ENCODE measurements around the gene ZNF688. TPM values are rescaled to one million over a fixed set of nuclear protein-coding genes. Genes with fewer than 3 reads are reported as not detected.
"Not testable (repeated sequence)": the region's sequence is repeated elsewhere in the genome, so short reads cannot be mapped to it uniquely, and the experiment has no call there.

ZNF688 gene
- total RNA-seq, 3 donors from 2014 or later (not counting 1 experiment from before 2014, with no cell fraction given), result 10.1 to 16.9 (median 16.5) TPM

- H3K36me3 ChIP-seq (ENCODE audit: control insufficient read depth, insufficient read depth, low read length), result no peaks in the 10 kb centered on the region
- H3K9me3 Mint-ChIP-seq, result no peaks in the 10 kb centered on the region
- no peak for TF ChIP-seq CTCF (IDR thresholded peaks at IDR 0.05)
- H3K27me3 Mint-ChIP-seq (ENCODE audit: low read depth in 2 of 2), result no peaks in the 10 kb centered on the region
- peaks cover 0 to 7% of the 10 kb centered on the region in 2 donors for H3K4me1 Mint-ChIP-seq
- H3K27ac ChIP-seq (ENCODE audit: low read length), result no peak overlapping the region
- no peak overlapping the region for H3K4me3 Mint-ChIP-seq
- H3K9me3 ChIP-seq (ENCODE audit: control insufficient read depth, insufficient read depth, low read length), result no peaks in the 10 kb centered on the region
- H3K36me3 Mint-ChIP-seq, result no peaks in the 10 kb centered on the region
- DNase-seq (no peak), ATAC-seq (no peak)
- H3K27me3 ChIP-seq (ENCODE audit: control insufficient read depth, insufficient read depth, low read length), result no peaks in the 10 kb centered on the region
- intact Hi-C loops (cut with micrococcal nuclease), result no loop called here
- WGBS (ENCODE audit: insufficient coverage), result 81% methylated on average over 8 of the region's 8 CpGs
- H3K4me3 ChIP-seq (ENCODE audit: low read length), result no peak overlapping the region
- peaks cover 5% of the 10 kb centered on the region for H3K4me1 ChIP-seq (ENCODE audit: control insufficient read depth, insufficient read depth, low read length)
- no peak overlapping the region for H3K27ac Mint-ChIP-seq
These were observed 25.4 kb downstream of the ZNF688 start for GRCh38 chr16:30546115-30546514.

- Mint-ChIP-seq H3K9me3 (no peaks in the 10 kb centered on the region), H3K4me3 (no peak overlapping the region), H3K27ac (no peak overlapping the region), H3K27me3 (ENCODE audit: low read depth in 2 of 2) (no peaks in the 10 kb centered on the region), H3K36me3 (no peaks in the 10 kb centered on the region), H3K4me1 (peaks cover 0 to 5% of the 10 kb centered on the region in 2 donors)
- Histone ChIP-seq H3K27me3 (ENCODE audit: control insufficient read depth, insufficient read depth, low read length) (no peaks in the 10 kb centered on the region), H3K27ac (ENCODE audit: low read length) (no peak overlapping the region), H3K4me3 (ENCODE audit: low read length) (no peak overlapping the region), H3K4me1 (ENCODE audit: control insufficient read depth, insufficient read depth, low read length) (peaks cover 4% of the 10 kb centered on the region), H3K36me3 (ENCODE audit: control insufficient read depth, insufficient read depth, low read length) (no peaks in the 10 kb centered on the region), H3K9me3 (ENCODE audit: control insufficient read depth, insufficient read depth, low read length) (no peaks in the 10 kb centered on the region)
- DNase-seq (no peak), ATAC-seq (no peak)
- intact Hi-C loops (cut with micrococcal nuclease), result no loop called here
- no peak for TF ChIP-seq CTCF (IDR thresholded peaks at IDR 0.05)
- WGBS (ENCODE audit: insufficient coverage), result 92% methylated on average over 5 of the region's 5 CpGs
These were observed 28.4 kb downstream of the ZNF688 start for GRCh38 chr16:30543067-30543466.

- Mint-ChIP-seq H3K27me3 (ENCODE audit: low read depth in 2 of 2) (no peaks in the 10 kb centered on the region), H3K36me3 (no peaks in the 10 kb centered on the region), H3K4me3 (no peak overlapping the region), H3K9me3 (no peaks in the 10 kb centered on the region), H3K27ac (no peak overlapping the region), H3K4me1 (peaks cover 3 to 5% of the 10 kb centered on the region in 2 donors)
- DNase-seq, result no peak
- intact Hi-C loops (cut with micrococcal nuclease), result no loop called here
- H3K4me1 ChIP-seq (ENCODE audit: control insufficient read depth, insufficient read depth, low read length), result peaks cover 4% of the 10 kb centered on the region
- no peaks in the 10 kb centered on the region for H3K9me3 ChIP-seq (ENCODE audit: control insufficient read depth, insufficient read depth, low read length)
- H3K4me3 ChIP-seq (ENCODE audit: low read length), result no peak overlapping the region
- no peaks in the 10 kb centered on the region for H3K36me3 ChIP-seq (ENCODE audit: control insufficient read depth, insufficient read depth, low read length)
- no peak for TF ChIP-seq CTCF (IDR thresholded peaks at IDR 0.05)
- WGBS (ENCODE audit: insufficient coverage), result 91% methylated on average over 9 of the region's 10 CpGs
- H3K27ac ChIP-seq (ENCODE audit: low read length), result no peak overlapping the region
- no peak for ATAC-seq
- no peaks in the 10 kb centered on the region for H3K27me3 ChIP-seq (ENCODE audit: control insufficient read depth, insufficient read depth, low read length)
These were observed 29.8 kb downstream of the ZNF688 start for GRCh38 chr16:30541502-30542329.

DNA sequence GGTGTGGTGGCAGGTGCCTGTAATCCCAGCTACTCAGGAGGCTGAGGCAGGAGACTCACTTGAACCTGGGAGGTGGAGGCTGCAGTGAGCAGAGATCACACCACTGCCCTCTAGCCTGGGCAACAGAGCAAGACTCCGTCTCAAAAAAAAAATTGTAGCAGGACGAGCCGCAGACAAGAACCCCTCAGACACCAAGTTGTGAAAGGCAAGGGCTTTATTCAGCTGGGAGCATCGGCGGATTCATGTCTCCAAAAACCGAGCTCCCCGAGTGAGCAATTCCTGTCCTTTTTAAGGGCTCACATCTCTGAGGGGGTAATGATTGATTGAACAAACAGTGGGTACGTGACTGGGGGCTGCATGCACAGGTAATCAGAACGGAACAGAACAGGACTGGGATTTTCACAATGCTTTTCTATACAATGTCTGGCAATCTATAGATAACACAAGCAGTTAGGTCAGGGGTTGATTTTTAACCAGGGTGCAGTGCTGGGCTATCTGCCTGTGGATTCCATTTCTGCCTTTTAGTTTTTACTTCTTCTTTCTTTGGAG, 30.5 kb downstream of the ZNF688 start:
- H3K4me1 ChIP-seq (ENCODE audit: control insufficient read depth, insufficient read depth, low read length), result peaks cover 11% of the 10 kb centered on the region
- H3K27ac Mint-ChIP-seq; H3K4me1 Mint-ChIP-seq; H3K9me3 ChIP-seq (ENCODE audit: control insufficient read depth, insufficient read depth, low read length); H3K36me3 ChIP-seq (ENCODE audit: control insufficient read depth, insufficient read depth, low read length); H3K27me3 Mint-ChIP-seq (ENCODE audit: low read depth in 2 of 2); intact Hi-C loops (cut with micrococcal nuclease); H3K4me3 Mint-ChIP-seq; H3K4me3 ChIP-seq (ENCODE audit: low read length); H3K27ac ChIP-seq (ENCODE audit: low read length); DNase-seq; H3K27me3 ChIP-seq (ENCODE audit: control insufficient read depth, insufficient read depth, low read length); H3K9me3 Mint-ChIP-seq; ATAC-seq; H3K36me3 Mint-ChIP-seq: not testable (repeated sequence)
- 93% methylated on average over 9 of the region's 9 CpGs for WGBS (ENCODE audit: insufficient coverage)

DNA sequence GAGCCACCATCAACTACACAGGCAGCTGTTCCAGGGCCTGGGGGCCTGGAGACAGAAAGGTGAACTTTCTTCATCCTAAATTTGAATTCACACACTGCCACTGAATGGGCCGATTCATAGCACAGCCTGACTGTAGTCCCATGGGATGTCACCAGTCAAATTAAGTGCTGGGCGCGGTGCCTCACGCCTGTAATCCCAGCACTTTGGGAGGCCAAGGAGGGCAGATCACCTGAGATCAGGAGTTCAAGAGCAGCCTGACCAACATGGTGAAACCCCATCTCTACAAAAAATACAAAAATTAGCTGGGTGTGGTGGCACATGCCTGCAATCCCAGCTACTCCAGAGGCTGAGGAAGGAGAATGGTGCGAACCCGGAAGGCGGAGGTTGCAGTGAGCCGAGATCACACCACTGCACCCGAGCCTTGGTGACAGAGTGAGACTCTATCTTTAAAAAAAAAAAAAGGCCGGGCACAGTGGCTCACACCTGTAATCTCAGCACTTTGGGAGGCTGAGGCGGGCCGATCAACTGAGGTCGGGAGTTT, 31.5 kb downstream of the ZNF688 start:
- H3K27ac Mint-ChIP-seq; H3K36me3 ChIP-seq (ENCODE audit: control insufficient read depth, insufficient read depth, low read length); H3K27me3 ChIP-seq (ENCODE audit: control insufficient read depth, insufficient read depth, low read length); H3K27me3 Mint-ChIP-seq (ENCODE audit: low read depth in 2 of 2); ATAC-seq; H3K9me3 ChIP-seq (ENCODE audit: control insufficient read depth, insufficient read depth, low read length); H3K4me3 Mint-ChIP-seq; H3K4me3 ChIP-seq (ENCODE audit: low read length); H3K9me3 Mint-ChIP-seq; H3K36me3 Mint-ChIP-seq; H3K27ac ChIP-seq (ENCODE audit: low read length); DNase-seq: not testable (repeated sequence)
- WGBS (ENCODE audit: insufficient coverage), result 97% methylated on average over 13 of the region's 13 CpGs
- H3K4me1 Mint-ChIP-seq, result peaks cover 17 to 19% of the 10 kb centered on the region in 2 donors
- H3K4me1 ChIP-seq (ENCODE audit: control insufficient read depth, insufficient read depth, low read length), result peaks cover 20% of the 10 kb centered on the region
- intact Hi-C loops (cut with micrococcal nuclease), result loop anchor here (5.0 to 10.0 kb wide), 2 partner anchors 47 to 105 kb away; partner anchors contain the start of genes DCTPP1 and ZNF785
